Measurements from ENCODE around the gene OSMR.

DNA sequence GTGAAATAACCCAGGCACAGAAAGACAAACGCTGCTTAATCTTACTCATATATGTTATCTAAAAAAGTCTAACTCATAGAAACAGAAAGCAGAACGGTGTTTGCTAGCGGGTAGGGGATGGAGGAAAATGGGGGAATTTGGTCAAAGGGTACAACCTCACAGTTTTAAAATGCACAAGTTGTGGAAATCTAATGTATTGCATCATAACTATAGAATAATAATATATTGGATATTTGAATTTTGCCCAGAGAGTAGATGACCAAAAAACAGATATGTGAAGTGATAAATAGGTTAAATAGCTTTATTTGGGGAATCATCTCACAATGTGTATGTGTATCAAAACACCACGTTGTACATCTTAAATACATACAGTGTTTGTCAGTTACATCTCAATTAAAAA is 22.3 kb upstream of the OSMR start:
- TF ChIP-seq, protein P1, sequence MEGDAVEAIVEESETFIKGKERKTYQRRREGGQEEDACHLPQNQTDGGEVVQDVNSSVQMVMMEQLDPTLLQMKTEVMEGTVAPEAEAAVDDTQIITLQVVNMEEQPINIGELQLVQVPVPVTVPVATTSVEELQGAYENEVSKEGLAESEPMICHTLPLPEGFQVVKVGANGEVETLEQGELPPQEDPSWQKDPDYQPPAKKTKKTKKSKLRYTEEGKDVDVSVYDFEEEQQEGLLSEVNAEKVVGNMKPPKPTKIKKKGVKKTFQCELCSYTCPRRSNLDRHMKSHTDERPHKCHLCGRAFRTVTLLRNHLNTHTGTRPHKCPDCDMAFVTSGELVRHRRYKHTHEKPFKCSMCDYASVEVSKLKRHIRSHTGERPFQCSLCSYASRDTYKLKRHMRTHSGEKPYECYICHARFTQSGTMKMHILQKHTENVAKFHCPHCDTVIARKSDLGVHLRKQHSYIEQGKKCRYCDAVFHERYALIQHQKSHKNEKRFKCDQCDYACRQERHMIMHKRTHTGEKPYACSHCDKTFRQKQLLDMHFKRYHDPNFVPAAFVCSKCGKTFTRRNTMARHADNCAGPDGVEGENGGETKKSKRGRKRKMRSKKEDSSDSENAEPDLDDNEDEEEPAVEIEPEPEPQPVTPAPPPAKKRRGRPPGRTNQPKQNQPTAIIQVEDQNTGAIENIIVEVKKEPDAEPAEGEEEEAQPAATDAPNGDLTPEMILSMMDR (IDR thresholded peaks at IDR 0.05): no peak
- TF ChIP-seq POLR2A (IDR thresholded peaks at IDR 0.05): no peak

All from testis (tissue), 2 donors.